ENCODE measurements around the gene UBAC2. TPM values are rescaled to one million over a fixed set of nuclear protein-coding genes. Genes with fewer than 3 reads are reported as not detected.

Gene UBAC2
- total RNA-seq, 1 experiment from 2014 or later, result 41.0 TPM

GRCh38 chr13:99376924-99377323 lies 176.3 kb downstream of the UBAC2 start:
- CTCF ChIA-PET, result no interaction called here
- H3K36me3 Mint-ChIP-seq (ENCODE audit: insufficient read depth, unreplicated experiment), result peaks cover 6% of the 10 kb centered on the region
- DNase-seq, result no peak
- intact Hi-C loops (cut with micrococcal nuclease; ENCODE audit: unreplicated experiment), result no loop called here
- no peaks in the 10 kb centered on the region for H3K4me1 Mint-ChIP-seq (ENCODE audit: low read depth, unreplicated experiment)
- H3K27me3 Mint-ChIP-seq (ENCODE audit: unreplicated experiment), result no peaks in the 10 kb centered on the region
- no peak for TF ChIP-seq CTCF (IDR thresholded peaks at IDR 0.05; ENCODE audit: unreplicated experiment)
- H3K27ac Mint-ChIP-seq (ENCODE audit: unreplicated experiment), result no peak overlapping the region
- no peaks in the 10 kb centered on the region for H3K9me3 Mint-ChIP-seq (ENCODE audit: low read depth, unreplicated experiment)
- BruUV-seq (replicated peaks), result no TSS peak
- no peak overlapping the region for H3K4me3 Mint-ChIP-seq (ENCODE audit: low read depth, unreplicated experiment)

GRCh38 chr13:99377641-99378040 lies 177.0 kb downstream of the UBAC2 start:
- H3K4me1 Mint-ChIP-seq (ENCODE audit: low read depth, unreplicated experiment), result no peaks in the 10 kb centered on the region
- BruUV-seq (replicated peaks), result no TSS peak
- intact Hi-C loops (cut with micrococcal nuclease; ENCODE audit: unreplicated experiment), result no loop called here
- H3K9me3 Mint-ChIP-seq (ENCODE audit: low read depth, unreplicated experiment), result no peaks in the 10 kb centered on the region
- no peak overlapping the region for H3K27ac Mint-ChIP-seq (ENCODE audit: unreplicated experiment)
- no peak for DNase-seq
- no peak overlapping the region for H3K4me3 Mint-ChIP-seq (ENCODE audit: low read depth, unreplicated experiment)
- H3K36me3 Mint-ChIP-seq (ENCODE audit: insufficient read depth, unreplicated experiment), result peaks cover 6% of the 10 kb centered on the region
- no peaks in the 10 kb centered on the region for H3K27me3 Mint-ChIP-seq (ENCODE audit: unreplicated experiment)
- no peak for TF ChIP-seq CTCF (IDR thresholded peaks at IDR 0.05; ENCODE audit: unreplicated experiment)
- CTCF ChIA-PET, result no interaction called here

- no peak for DNase-seq
- no peak overlapping the region for H3K27ac Mint-ChIP-seq (ENCODE audit: unreplicated experiment)
- no peak overlapping the region for H3K4me3 Mint-ChIP-seq (ENCODE audit: low read depth, unreplicated experiment)
- intact Hi-C loops (cut with micrococcal nuclease; ENCODE audit: unreplicated experiment), result no loop called here
- CTCF ChIA-PET, result no interaction called here
- H3K4me1 Mint-ChIP-seq (ENCODE audit: low read depth, unreplicated experiment), result no peaks in the 10 kb centered on the region
- H3K9me3 Mint-ChIP-seq (ENCODE audit: low read depth, unreplicated experiment), result no peaks in the 10 kb centered on the region
- H3K36me3 Mint-ChIP-seq (ENCODE audit: insufficient read depth, unreplicated experiment), result peaks cover 6% of the 10 kb centered on the region
- no peaks in the 10 kb centered on the region for H3K27me3 Mint-ChIP-seq (ENCODE audit: unreplicated experiment)
- BruUV-seq (replicated peaks), result no TSS peak
- TF ChIP-seq CTCF (IDR thresholded peaks at IDR 0.05; ENCODE audit: unreplicated experiment), result no peak
Measured at GRCh38 chr13:99378985-99379733, 178.5 kb downstream of the UBAC2 start.

GRCh38 chr13:99379856-99380801 lies 179.5 kb downstream of the UBAC2 start:
- no TSS peak for BruUV-seq (replicated peaks)
- CTCF ChIA-PET, result no interaction called here
- intact Hi-C loops (cut with micrococcal nuclease; ENCODE audit: unreplicated experiment), result no loop called here
- H3K27me3 Mint-ChIP-seq (ENCODE audit: unreplicated experiment), result no peaks in the 10 kb centered on the region
- H3K9me3 Mint-ChIP-seq (ENCODE audit: low read depth, unreplicated experiment), result no peaks in the 10 kb centered on the region
- TF ChIP-seq CTCF (IDR thresholded peaks at IDR 0.05; ENCODE audit: unreplicated experiment), result no peak
- no peaks in the 10 kb centered on the region for H3K4me1 Mint-ChIP-seq (ENCODE audit: low read depth, unreplicated experiment)
- H3K36me3 Mint-ChIP-seq (ENCODE audit: insufficient read depth, unreplicated experiment), result peaks cover 6% of the 10 kb centered on the region
- H3K27ac Mint-ChIP-seq (ENCODE audit: unreplicated experiment), result no peak overlapping the region
- no peak overlapping the region for H3K4me3 Mint-ChIP-seq (ENCODE audit: low read depth, unreplicated experiment)
- no peak for DNase-seq
